G401 (cell line): ENCODE data around the gene TUBG2. TPM values are rescaled to one million over a fixed set of nuclear protein-coding genes. Genes with fewer than 3 reads are reported as not detected.

Experiments used
- total RNA-seq: library from RNA; depleted of rRNA; stranded (reverse); fragments of >200 nt; shearing (Covaris generic); gene quantifications from 2 replicates; pipeline ENCODE4 v1.2.3, GENCODE V29; 2014; rRNA removed

Gene TUBG2
- total RNA-seq, 1 experiment from 2014 or later, result 3.2 TPM

Other genes with a start within 250 kb of the TUBG2 start
- 755 and 829 TPM in 2 replicates for gene CAVIN1, start 236.0 kb upstream of the TUBG2 start, total RNA-seq
- 54.0 and 112 TPM in 2 replicates for gene ATP6V0A1, start 200.4 kb upstream of the TUBG2 start, total RNA-seq
- 49.3 and 83.0 TPM in 2 replicates for gene NAGLU, start 123.0 kb upstream of the TUBG2 start, total RNA-seq
- 3.5 and 4.4 TPM in 2 replicates for gene HSD17B1, start 106.4 kb upstream of the TUBG2 start, total RNA-seq
- 11.9 and 19.2 TPM in 2 replicates for gene COASY, start 97.1 kb upstream of the TUBG2 start, total RNA-seq
- 14.1 and 44.7 TPM in 2 replicates for gene MLX, start 92.2 kb upstream of the TUBG2 start, total RNA-seq
- 6.2 and 14.9 TPM in 2 replicates for gene PSMC3IP, start 81.6 kb upstream of the TUBG2 start, total RNA-seq
- 26.1 and 30.4 TPM in 2 replicates for gene RETREG3, start 49.9 kb upstream of the TUBG2 start, total RNA-seq
- 51.4 and 102 TPM in 2 replicates for gene TUBG1, start 49.6 kb upstream of the TUBG2 start, total RNA-seq
- gene PLEKHH3, start 17.7 kb downstream of the TUBG2 start, total RNA-seq, result 46.1 and 51.0 TPM in 2 replicates
- 20.1 and 24.2 TPM in 2 replicates for gene CCR10, start 22.6 kb downstream of the TUBG2 start, total RNA-seq
- 11.4 and 13.3 TPM in 2 replicates for gene CNTNAP1, start 23.2 kb downstream of the TUBG2 start, total RNA-seq
- 10.0 and 14.7 TPM in 2 replicates for gene EZH1, start 85.8 kb downstream of the TUBG2 start, total RNA-seq
- gene RAMP2, start 101.9 kb downstream of the TUBG2 start, total RNA-seq, result 0.51 and 1.5 TPM in 2 replicates
- 150 and 199 TPM in 2 replicates for gene VPS25, start 114.2 kb downstream of the TUBG2 start, total RNA-seq
- gene WNK4, start 121.3 kb downstream of the TUBG2 start, total RNA-seq, result not detected in 2 replicates
- gene COA3, start 139.4 kb downstream of the TUBG2 start, total RNA-seq, result 53.7 and 75.4 TPM in 2 replicates
- gene CNTD1, start 139.6 kb downstream of the TUBG2 start, total RNA-seq, result 0.18 TPM in 1 of 2 replicates, not detected in the other
- 71.6 and 109 TPM in 2 replicates for gene BECN1, start 165.0 kb downstream of the TUBG2 start, total RNA-seq
- 53.6 and 116 TPM in 2 replicates for gene PSME3, start 174.1 kb downstream of the TUBG2 start, total RNA-seq
- not detected in 2 replicates for gene AOC2, start 185.3 kb downstream of the TUBG2 start, total RNA-seq
- gene AOC3, start 191.9 kb downstream of the TUBG2 start, total RNA-seq, result 0.78 TPM in 1 of 2 replicates, not detected in the other
- not detected in 2 replicates for gene G6PC1, start 241.5 kb downstream of the TUBG2 start, total RNA-seq